ENCODE results near the gene CRYZL1.

Gene CRYZL1

DNA sequence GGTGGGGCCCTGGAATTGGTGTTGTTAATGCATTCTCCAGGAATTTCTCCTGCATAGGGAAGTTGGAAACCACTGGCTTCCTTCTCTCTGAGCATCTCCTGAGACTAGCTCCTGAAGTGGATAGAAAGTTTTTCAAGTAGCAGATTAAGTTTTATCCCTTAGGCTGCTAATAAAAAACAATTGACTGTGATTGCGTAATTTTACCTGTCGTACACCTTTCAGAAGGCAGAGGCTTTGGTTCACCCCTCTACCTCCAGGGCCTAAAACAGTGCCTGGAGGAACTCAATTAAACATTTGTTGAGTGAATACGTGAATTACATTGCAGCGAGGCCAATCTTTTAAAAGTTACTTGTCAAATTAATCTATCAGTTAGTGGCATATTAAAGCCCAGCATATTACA, 4.2 kb upstream of the CRYZL1 start:
- TF ChIP-seq, protein P1, sequence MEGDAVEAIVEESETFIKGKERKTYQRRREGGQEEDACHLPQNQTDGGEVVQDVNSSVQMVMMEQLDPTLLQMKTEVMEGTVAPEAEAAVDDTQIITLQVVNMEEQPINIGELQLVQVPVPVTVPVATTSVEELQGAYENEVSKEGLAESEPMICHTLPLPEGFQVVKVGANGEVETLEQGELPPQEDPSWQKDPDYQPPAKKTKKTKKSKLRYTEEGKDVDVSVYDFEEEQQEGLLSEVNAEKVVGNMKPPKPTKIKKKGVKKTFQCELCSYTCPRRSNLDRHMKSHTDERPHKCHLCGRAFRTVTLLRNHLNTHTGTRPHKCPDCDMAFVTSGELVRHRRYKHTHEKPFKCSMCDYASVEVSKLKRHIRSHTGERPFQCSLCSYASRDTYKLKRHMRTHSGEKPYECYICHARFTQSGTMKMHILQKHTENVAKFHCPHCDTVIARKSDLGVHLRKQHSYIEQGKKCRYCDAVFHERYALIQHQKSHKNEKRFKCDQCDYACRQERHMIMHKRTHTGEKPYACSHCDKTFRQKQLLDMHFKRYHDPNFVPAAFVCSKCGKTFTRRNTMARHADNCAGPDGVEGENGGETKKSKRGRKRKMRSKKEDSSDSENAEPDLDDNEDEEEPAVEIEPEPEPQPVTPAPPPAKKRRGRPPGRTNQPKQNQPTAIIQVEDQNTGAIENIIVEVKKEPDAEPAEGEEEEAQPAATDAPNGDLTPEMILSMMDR (IDR thresholded peaks at IDR 0.05) = no peak
- no peak for DNase-seq (ENCODE audit: low spot score)
- Histone ChIP-seq H3K4me3 (no peak overlapping the region), H3K27ac (no peak overlapping the region)

DNA sequence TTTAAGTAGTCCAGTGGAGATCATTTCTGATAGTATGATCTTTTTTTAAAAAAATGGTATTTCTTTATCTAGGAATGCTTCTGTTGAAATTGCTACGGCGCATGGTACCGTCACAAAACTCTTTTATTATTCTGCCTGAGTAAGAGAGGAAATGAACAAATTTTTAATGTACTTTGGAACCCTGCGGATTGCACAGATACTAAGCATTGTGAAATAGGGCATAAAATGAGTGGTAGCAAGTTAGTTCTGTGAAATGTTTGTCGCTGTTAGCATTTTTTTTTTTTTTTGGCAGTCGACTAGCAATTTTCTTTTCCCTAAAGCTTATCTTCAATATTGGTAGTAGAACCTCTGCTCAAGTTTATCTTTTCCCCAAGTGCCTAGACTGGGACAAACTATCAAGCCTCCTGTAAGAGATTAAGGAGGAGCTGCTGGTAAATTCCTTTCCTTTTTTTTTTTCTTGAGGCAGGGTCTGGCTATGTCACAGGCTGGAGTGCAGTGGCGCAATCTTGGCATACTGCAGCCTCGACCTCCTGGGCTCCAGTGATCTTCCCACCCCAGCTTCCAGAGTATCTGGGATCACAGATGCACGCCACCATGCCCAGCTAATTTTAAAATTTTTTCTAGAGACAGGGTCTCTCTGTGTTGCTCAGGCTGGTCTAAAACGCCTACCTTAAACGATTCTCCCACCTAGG, 3.0 kb upstream of the CRYZL1 start:
- no peak for DNase-seq (ENCODE audit: low spot score)
- Histone ChIP-seq H3K27ac (peak overlapping the region; percentile 87 to 96), H3K4me3 (peak overlapping the region; percentile 92)
- TF ChIP-seq, protein P1 (IDR thresholded peaks at IDR 0.05) = no peak

DNA sequence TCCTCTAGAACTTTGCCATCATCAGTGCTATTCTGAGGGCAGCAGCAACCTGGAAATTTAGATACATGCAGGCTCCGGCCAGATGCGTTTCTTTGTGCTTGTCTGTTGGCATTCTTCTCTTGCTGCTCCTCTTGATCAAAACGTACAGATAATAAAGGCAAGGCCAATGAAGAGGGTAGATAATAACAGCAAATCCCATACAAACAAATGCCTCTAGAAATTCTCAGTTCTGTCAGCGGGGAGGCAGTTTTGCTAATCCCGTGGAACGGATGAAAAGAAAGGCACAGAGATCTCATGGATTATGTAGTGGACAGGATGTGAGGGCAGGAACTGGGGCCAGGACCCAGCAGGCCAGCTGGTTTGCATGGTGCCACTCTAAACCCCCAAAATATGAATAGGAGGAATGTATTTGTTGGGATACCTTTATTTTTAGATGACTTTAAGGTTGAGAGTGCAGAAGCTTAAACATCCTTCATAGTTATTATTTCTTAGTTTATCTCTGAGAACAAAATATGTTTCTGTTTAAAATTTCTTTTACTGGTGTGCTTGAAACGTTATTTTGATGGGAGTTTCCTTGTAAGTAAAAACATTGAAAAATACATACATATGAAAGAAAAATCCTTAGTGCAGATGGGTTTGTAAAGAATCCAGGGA, 2.2 kb upstream of the CRYZL1 start:
- Histone ChIP-seq H3K27ac (peak overlapping the region; percentile 87 to 96), H3K4me3 (peak overlapping the region; percentile 92)
- no peak for DNase-seq (ENCODE audit: low spot score)
- TF ChIP-seq, protein P1 (IDR thresholded peaks at IDR 0.05) = no peak

DNA sequence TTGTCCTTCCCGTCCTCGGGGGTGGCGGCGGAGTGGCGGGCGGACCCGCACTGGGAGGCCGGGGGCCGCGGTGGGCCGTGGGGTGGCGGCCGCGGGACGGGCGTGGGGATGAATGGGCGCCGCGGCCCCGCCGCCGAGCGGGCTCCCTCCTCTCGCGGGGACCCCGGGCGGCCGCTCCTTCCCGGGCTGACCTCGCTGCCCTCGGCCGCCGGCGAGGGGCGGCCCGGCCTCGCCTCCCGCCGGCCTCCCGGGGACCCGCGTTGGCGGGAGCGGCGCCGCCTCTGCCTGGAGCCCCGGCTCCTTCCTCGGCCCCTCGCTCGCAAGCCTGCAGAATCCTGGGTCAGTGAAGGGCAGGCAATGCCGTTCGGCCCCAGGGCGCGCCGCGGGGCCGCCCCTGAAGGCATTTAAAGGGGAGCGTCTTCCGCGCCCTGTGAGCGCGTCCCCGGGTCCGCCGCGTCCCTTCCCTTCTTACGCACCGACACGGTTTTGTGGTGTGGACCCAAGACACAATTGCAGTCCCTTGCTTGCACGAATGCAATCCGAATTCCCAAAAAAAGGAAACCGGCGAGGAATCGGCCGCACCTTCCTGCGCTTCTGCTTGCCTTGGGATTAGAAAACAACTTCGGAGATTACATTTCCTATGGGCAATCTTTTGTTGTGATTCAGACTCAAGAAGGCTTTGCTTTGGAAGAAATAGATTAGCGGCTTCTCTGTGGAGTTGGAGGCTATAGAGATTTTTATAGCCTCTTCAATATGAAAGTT, 1.5 kb upstream of the CRYZL1 start:
- peak overlapping the region; percentile 87 to 96 for H3K27ac ChIP-seq
- TF ChIP-seq, protein P1 (IDR thresholded peaks at IDR 0.05) = no peak
- DNase-seq (ENCODE audit: low spot score) = peak; percentile 74

DNA sequence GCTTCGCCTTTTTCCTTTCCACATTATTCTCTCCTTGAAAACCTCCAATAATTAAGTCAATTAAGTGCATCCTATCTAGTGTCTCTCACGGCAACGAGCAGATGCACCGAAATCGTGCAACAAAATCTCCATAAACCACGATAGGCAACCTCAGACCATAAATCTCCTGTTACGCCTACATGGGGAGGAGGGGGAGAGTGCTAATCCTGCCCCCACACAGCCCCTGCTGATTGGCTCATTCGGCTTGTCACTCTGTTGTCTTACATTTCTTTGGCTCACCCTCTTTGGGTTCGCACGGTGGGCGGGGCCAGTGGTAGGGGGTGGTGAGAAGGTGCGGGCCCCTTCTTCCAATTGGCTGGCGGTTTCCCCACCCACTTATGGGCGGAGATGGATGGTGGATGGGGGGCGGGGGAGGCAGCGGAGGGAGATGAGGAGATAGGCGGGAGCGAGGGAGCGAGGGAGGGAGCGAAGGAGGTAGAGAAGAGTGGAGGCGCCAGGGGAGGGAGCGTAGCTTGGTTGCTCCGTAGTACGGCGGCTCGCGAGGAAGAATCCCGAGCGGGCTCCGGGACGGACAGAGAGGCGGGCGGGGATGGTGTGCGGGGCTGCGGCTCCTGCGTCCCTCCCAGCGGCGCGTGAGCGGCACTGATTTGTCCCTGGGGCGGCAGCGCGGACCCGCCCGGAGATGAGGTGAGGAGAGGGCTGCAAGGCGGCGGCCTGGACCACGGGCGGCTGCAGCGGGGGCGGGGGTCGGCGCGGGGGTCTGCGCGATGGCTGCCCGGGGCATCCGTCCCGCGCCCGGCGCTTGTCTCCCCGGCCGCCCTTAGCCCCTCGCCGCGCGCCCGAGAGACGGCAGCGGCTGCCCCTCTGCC, 720 bp upstream of the CRYZL1 start, which contains the start of gene ITSN1:
TSS of gene ITSN1 (plus strand) at position 475 of the 869 bp plus-strand sequence. CDS start 76,328 bp downstream, outside the sequence.
- DNase-seq (ENCODE audit: low spot score) = peak; percentile 100
- H3K4me3 ChIP-seq = peak within 1 kb of the TSS; percentile 92
- peak within 1 kb of the TSS; percentile 87 to 96 for H3K27ac ChIP-seq
- TF ChIP-seq, protein P1 (IDR thresholded peaks at IDR 0.05) = no peak

More for the DNA sequence above, 1.5 kb upstream of the CRYZL1 start:
- H3K4me3 ChIP-seq = peak overlapping the region; percentile 92

DNA sequence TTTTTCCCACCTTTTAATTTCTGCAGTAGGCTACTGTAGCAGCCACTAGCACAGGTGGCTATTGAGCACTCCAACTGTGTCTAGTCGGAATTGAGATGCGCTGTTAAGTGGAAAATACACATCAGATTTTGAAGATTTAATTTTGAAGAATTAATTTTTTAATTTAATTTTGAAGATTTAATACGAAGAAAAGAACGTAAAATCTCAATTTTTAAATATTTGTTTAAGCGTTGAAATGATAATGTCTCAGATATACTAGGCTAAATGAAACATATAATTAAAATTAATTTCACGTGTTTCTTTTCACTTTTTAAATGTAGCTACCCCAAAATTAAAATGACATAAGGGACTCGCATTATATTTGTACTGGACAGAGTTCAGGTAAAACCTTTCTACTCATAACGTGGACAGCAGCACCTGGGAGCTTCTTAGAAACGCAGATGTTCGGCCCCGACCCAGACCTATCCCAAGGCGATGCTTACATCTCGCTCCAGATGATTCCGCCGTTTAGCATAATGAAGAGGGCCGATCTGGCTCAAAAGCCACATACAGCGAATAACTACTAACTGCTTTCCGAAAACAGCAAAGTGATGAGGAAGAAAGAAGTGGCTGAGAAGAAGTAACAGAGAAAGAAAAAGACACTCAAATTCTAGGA, 717 bp downstream of the CRYZL1 start:
- Histone ChIP-seq H3K27ac (peak overlapping the region; percentile 87 to 96), H3K4me3 (peak overlapping the region; percentile 92)
- TF ChIP-seq, protein P1 (IDR thresholded peaks at IDR 0.05) = no peak
- DNase-seq (ENCODE audit: low spot score) = no peak
